MCF 10A (cell line): ENCODE data around the gene NTM. TPM values are rescaled to one million over a fixed set of nuclear protein-coding genes. Genes with fewer than 3 reads are reported as not detected.

Experiments
- BruUV-seq: library from RNA; stranded (reverse); fragments of 400-500 nt; replicated peaks from 2 replicates; lab custom pipeline; 2021; lab: Mats Ljungman, UMichigan
- CTCF ChIA-PET: fragments of 300-600 bp; sonication (Branson Sonifier 250); formaldehyde crosslinking; extraction: SDS; loops from one replicate; lab custom pipeline; 2021; ENCODE audit warnings: antibody characterized with exemption, inconsistent platforms; lab: Yijun Ruan, JAX
- POLR2A ChIA-PET: fragments of 300-600, 350-650 bp; sonication (Branson Sonifier 250); formaldehyde crosslinking; extraction: SDS; loops from one replicate; lab custom pipeline; 2020; ENCODE audit warnings: antibody characterized with exemption, inconsistent platforms; lab: Yijun Ruan, JAX
- DNase-seq: peaks from one replicate; pipeline ENCODE4 v3.0.0-alpha.2; 2018; ENCODE audit not compliant: unreplicated experiment
- H3K27ac Mint-ChIP-seq: one replicate; pipeline ENCODE4 v1.8.0; 2022; ENCODE audit warnings: mild to moderate bottlenecking, low read depth, mixed read lengths; ENCODE audit not compliant: unreplicated experiment
- H3K27me3 Mint-ChIP-seq: one replicate; pipeline ENCODE4 v1.8.0; 2022; ENCODE audit warnings: mixed read lengths; ENCODE audit not compliant: insufficient read depth, unreplicated experiment
- H3K36me3 Mint-ChIP-seq: one replicate; pipeline ENCODE4 v1.8.0; 2022; ENCODE audit warnings: mild to moderate bottlenecking, moderate library complexity, mixed read lengths; ENCODE audit not compliant: insufficient read depth, unreplicated experiment
- H3K4me1 Mint-ChIP-seq: one replicate; pipeline ENCODE4 v1.8.0; 2022; ENCODE audit warnings: mixed read lengths; ENCODE audit not compliant: insufficient read depth, unreplicated experiment
- H3K4me3 Mint-ChIP-seq: one replicate; pipeline ENCODE4 v1.8.0; 2022; ENCODE audit warnings: mild to moderate bottlenecking, moderate library complexity, mixed read lengths; ENCODE audit not compliant: unreplicated experiment
- H3K9me3 Mint-ChIP-seq: one replicate; pipeline ENCODE4 v1.8.0; 2022; ENCODE audit warnings: mixed read lengths; ENCODE audit not compliant: unreplicated experiment
- intact Hi-C: fragments of 100-400 bp; cut with micrococcal nuclease; formaldehyde crosslinking; loops from 2 replicates; pipeline ENCODE4 v1.14.1; 2022
- total RNA-seq: library from RNA; stranded (reverse); gene quantifications from 2 replicates; pipeline ENCODE4 v1.2.3, GENCODE V29; 2022
- TF ChIP-seq, protein P1 (sequence below): fragments of 200-600 bp; IDR thresholded peaks from one replicate; pipeline ENCODE4 v1.8.0; 2022; ENCODE audit warnings: antibody characterized with exemption, mild to moderate bottlenecking; ENCODE audit not compliant: unreplicated experiment

The NTM gene
- total RNA-seq, 1 experiment from 2014 or later = not detected

DNA sequence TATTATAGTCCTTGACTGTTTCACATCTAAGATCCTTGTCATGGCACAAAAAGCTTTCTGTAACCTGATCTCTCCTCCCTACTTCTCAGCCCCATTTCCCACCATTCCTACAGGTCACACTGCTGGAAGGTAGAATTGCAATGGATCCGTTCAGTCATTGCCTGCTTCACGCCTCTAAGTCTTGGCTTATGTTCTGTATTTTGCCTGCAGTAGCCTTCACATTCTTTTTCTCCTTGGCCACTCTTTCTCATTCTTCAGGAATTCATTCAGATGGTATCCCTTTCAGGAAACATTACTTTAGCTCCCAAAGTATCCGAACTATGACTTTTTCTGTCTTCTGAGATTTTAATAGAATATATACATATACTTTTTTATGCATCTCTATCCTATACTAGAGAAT is 731.5 kb downstream of the NTM start:
- Mint-ChIP-seq H3K36me3 (no peaks in the 10 kb centered on the region), H3K4me3 (no peak overlapping the region), H3K4me1 (no peaks in the 10 kb centered on the region), H3K27ac (no peak overlapping the region), H3K27me3 (no peaks in the 10 kb centered on the region), H3K9me3 (peaks cover 53% of the 10 kb centered on the region)
- CTCF ChIA-PET = no interaction called here
- DNase-seq = no peak
- POLR2A ChIA-PET = no interaction called here
- TF ChIP-seq, protein P1, sequence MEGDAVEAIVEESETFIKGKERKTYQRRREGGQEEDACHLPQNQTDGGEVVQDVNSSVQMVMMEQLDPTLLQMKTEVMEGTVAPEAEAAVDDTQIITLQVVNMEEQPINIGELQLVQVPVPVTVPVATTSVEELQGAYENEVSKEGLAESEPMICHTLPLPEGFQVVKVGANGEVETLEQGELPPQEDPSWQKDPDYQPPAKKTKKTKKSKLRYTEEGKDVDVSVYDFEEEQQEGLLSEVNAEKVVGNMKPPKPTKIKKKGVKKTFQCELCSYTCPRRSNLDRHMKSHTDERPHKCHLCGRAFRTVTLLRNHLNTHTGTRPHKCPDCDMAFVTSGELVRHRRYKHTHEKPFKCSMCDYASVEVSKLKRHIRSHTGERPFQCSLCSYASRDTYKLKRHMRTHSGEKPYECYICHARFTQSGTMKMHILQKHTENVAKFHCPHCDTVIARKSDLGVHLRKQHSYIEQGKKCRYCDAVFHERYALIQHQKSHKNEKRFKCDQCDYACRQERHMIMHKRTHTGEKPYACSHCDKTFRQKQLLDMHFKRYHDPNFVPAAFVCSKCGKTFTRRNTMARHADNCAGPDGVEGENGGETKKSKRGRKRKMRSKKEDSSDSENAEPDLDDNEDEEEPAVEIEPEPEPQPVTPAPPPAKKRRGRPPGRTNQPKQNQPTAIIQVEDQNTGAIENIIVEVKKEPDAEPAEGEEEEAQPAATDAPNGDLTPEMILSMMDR = no peak
- no TSS peak for BruUV-seq
- intact Hi-C loops = no loop called here

DNA sequence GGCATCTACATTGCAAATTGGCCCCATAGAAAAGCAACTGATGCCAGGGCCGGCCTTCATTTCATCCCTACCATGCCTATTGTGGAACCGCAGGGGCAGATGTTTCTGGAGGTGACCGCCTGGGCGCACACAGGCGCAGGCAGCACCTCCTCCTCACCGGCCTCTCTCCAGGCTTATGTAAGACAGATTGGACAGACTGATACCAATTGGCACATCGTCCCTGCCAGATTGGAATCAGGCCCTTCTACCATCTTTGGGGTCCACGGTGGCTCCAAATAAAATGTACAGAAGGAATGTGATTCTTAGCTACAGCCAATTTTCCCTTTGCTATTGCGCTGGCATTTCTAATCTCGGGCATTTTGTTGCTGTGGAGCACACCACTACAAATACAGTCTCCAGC is 732.6 kb downstream of the NTM start:
- intact Hi-C loops = no loop called here
- Mint-ChIP-seq H3K9me3 (peaks cover 59% of the 10 kb centered on the region), H3K27ac (no peak overlapping the region), H3K27me3 (no peaks in the 10 kb centered on the region), H3K36me3 (no peaks in the 10 kb centered on the region), H3K4me3 (no peak overlapping the region), H3K4me1 (no peaks in the 10 kb centered on the region)
- ChIA-PET POLR2A (no interaction called here), CTCF (no interaction called here)
- BruUV-seq = no TSS peak
- TF ChIP-seq, protein P1 = no peak
- no peak for DNase-seq

DNA sequence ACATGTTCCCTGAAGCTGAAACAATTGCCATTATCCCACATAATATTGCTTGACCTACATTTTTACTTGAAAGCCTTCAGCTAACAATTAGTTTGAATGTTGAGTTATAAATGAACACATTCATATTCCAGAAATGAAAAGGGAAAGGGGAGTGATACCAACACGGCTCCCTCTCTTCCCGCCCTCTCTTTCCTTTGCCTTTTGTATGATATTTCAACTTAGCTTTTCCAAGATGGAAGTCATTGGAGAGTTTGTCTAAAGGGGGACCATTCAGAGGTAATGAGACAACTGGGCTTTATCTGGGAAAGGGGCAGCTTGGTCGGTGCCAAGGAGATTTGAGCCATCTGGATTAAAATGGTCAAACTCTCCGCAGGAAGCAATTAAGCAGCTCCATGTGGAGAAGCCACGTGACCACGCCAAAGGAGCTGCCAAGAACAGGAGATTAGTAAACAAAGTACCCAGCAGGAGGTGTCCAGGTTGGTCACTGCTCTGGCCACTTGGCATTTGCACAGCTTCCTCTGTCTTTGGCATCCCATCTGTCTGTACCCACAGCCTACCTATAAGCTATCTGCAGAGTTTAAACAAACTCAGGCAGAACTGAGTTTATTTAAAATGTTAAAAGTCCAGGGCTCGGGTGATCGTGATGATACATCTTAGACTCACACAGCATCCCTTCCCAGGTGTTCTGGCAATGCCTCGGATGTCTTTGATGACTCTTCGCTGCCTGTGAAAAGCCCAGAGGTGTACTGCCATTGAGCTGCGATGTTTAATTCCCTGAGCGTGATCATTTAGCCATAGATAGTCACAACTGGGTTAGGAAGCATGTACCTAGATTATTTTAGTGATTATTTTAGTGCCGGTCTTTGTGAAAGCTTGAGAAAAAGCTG is 735.9 kb downstream of the NTM start:
- Mint-ChIP-seq H3K27me3 (no peaks in the 10 kb centered on the region), H3K4me1 (no peaks in the 10 kb centered on the region), H3K9me3 (peaks cover 48% of the 10 kb centered on the region), H3K36me3 (no peaks in the 10 kb centered on the region), H3K27ac (no peak overlapping the region), H3K4me3 (no peak overlapping the region)
- ChIA-PET POLR2A (no interaction called here), CTCF (interaction anchor here (0.5 kb wide), 1 partner anchor 319 kb away, joined by 3 read pairs; no protein-coding TSS in a partner anchor)
- BruUV-seq = no TSS peak
- intact Hi-C loops = no loop called here
- TF ChIP-seq, protein P1 = no peak
- DNase-seq = no peak

DNA sequence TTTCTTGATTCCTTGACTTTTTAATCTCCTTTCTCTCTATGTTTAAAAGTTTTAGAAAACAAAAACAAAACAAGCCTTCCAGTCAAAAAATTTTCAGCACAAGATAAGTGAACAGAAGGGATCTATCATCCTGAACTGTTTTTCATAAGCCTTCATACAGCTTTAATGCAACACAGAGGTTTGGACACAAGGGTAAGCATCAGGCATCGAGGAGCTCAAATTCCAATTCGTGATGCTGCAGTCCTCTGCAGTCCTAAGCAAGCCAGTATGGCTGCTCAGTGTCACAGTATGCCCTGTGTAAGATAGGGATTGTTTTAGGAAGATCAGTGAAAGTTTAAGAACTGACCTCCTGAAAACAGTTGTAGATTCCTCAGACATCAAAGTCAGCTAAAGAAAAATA is 740.9 kb downstream of the NTM start:
- ChIA-PET CTCF (no interaction called here), POLR2A (no interaction called here)
- Mint-ChIP-seq H3K4me1 (no peaks in the 10 kb centered on the region), H3K4me3 (no peak overlapping the region), H3K36me3 (no peaks in the 10 kb centered on the region), H3K27ac (no peak overlapping the region), H3K27me3 (no peaks in the 10 kb centered on the region), H3K9me3 (peaks cover 37% of the 10 kb centered on the region)
- BruUV-seq = no TSS peak
- intact Hi-C loops = no loop called here
- DNase-seq = no peak
- TF ChIP-seq, protein P1 = no peak
